Measurements from ENCODE around the gene DUSP12.

The DUSP12 gene

GRCh38 chr1:161782886-161783285 lies 33.3 kb downstream of the DUSP12 start:
- Histone ChIP-seq H3K9ac (no peak overlapping the region), H3K27me3 (no peaks in the 10 kb centered on the region), H3K27ac (no peak overlapping the region), H4K20me1 (peaks cover 21% of the 10 kb centered on the region), H3K4me2 (no peak overlapping the region), H3K36me3 (peaks cover 65% of the 10 kb centered on the region), H3K9me3 (no peaks in the 10 kb centered on the region), H3K4me3 (no peak overlapping the region), H3K4me1 (peaks cover 16% of the 10 kb centered on the region)
- no peak for TF ChIP-seq Cebpa-rat (IDR thresholded peaks at IDR 0.05)

GRCh38 chr1:161784968-161785367 lies 35.4 kb downstream of the DUSP12 start:
- H3K9ac ChIP-seq, result no peak overlapping the region
- H3K9me3 ChIP-seq, result no peaks in the 10 kb centered on the region
- H3K4me1 ChIP-seq, result no peaks in the 10 kb centered on the region
- no peak overlapping the region for H3K4me3 ChIP-seq
- no peak overlapping the region for H3K27ac ChIP-seq
- H3K27me3 ChIP-seq, result no peaks in the 10 kb centered on the region
- TF ChIP-seq Cebpa-rat (IDR thresholded peaks at IDR 0.05), result no peak
- no peaks in the 10 kb centered on the region; the same call in 1 of the 2 replicates for H4K20me1 ChIP-seq
- no peak overlapping the region for H3K4me2 ChIP-seq
- H3K36me3 ChIP-seq, result peaks cover 66% of the 10 kb centered on the region

GRCh38 chr1:161787355-161787754 lies 37.8 kb downstream of the DUSP12 start:
- Histone ChIP-seq H3K4me1 (no peaks in the 10 kb centered on the region), H3K9me3 (no peaks in the 10 kb centered on the region), H3K27me3 (no peaks in the 10 kb centered on the region), H3K4me3 (no peak overlapping the region), H4K20me1 (peaks cover 9% of the 10 kb centered on the region; the same call in 1 of the 2 replicates), H3K4me2 (no peak overlapping the region), H3K27ac (no peak overlapping the region), H3K9ac (no peak overlapping the region), H3K36me3 (peaks cover 72% of the 10 kb centered on the region)
- TF ChIP-seq Cebpa-rat (IDR thresholded peaks at IDR 0.05), result no peak

- TF ChIP-seq Cebpa-rat (IDR thresholded peaks at IDR 0.05), result no peak
- Histone ChIP-seq H3K27ac (no peak overlapping the region), H3K4me2 (no peak overlapping the region), H3K9ac (no peak overlapping the region), H3K4me3 (no peak overlapping the region), H3K36me3 (peaks cover 74% of the 10 kb centered on the region), H4K20me1 (peaks cover 9% of the 10 kb centered on the region; the same call in 1 of the 2 replicates), H3K4me1 (no peaks in the 10 kb centered on the region), H3K9me3 (no peaks in the 10 kb centered on the region), H3K27me3 (no peaks in the 10 kb centered on the region)
Measured at GRCh38 chr1:161790587-161791317, 41.2 kb downstream of the DUSP12 start.

GRCh38 chr1:161791904-161792655 lies 42.5 kb downstream of the DUSP12 start:
- Histone ChIP-seq H4K20me1 (peaks cover 9% of the 10 kb centered on the region; the same call in 1 of the 2 replicates), H3K36me3 (peaks cover 75% of the 10 kb centered on the region), H3K4me3 (no peak overlapping the region), H3K4me2 (no peak overlapping the region), H3K9ac (no peak overlapping the region), H3K9me3 (no peaks in the 10 kb centered on the region), H3K27me3 (no peaks in the 10 kb centered on the region), H3K27ac (no peak overlapping the region), H3K4me1 (no peaks in the 10 kb centered on the region)
- no peak for TF ChIP-seq Cebpa-rat (IDR thresholded peaks at IDR 0.05)

GRCh38 chr1:161792740-161793139 lies 43.2 kb downstream of the DUSP12 start:
- TF ChIP-seq Cebpa-rat (IDR thresholded peaks at IDR 0.05), result no peak
- H3K4me2 ChIP-seq, result no peak overlapping the region
- H3K27ac ChIP-seq, result no peak overlapping the region
- no peak overlapping the region for H3K9ac ChIP-seq
- H3K9me3 ChIP-seq, result no peaks in the 10 kb centered on the region
- no peaks in the 10 kb centered on the region for H3K4me1 ChIP-seq
- H4K20me1 ChIP-seq, result peaks cover 9% of the 10 kb centered on the region; the same call in 1 of the 2 replicates
- no peak overlapping the region for H3K4me3 ChIP-seq
- H3K27me3 ChIP-seq, result no peaks in the 10 kb centered on the region
- peaks cover 77% of the 10 kb centered on the region for H3K36me3 ChIP-seq

GRCh38 chr1:161799792-161800191 lies 50.2 kb downstream of the DUSP12 start:
- Histone ChIP-seq H4K20me1 (no peaks in the 10 kb centered on the region), H3K4me2 (no peak overlapping the region), H3K27ac (no peak overlapping the region), H3K4me1 (no peaks in the 10 kb centered on the region), H3K36me3 (peaks cover 80% of the 10 kb centered on the region), H3K4me3 (no peak overlapping the region), H3K9me3 (no peaks in the 10 kb centered on the region), H3K9ac (no peak overlapping the region), H3K27me3 (no peaks in the 10 kb centered on the region)
- no peak for TF ChIP-seq Cebpa-rat (IDR thresholded peaks at IDR 0.05)

- Histone ChIP-seq H3K9me3 (no peaks in the 10 kb centered on the region), H3K27me3 (no peaks in the 10 kb centered on the region), H3K4me2 (no peak overlapping the region), H4K20me1 (no peaks in the 10 kb centered on the region; the same call in 1 of the 2 replicates), H3K4me1 (no peaks in the 10 kb centered on the region), H3K36me3 (peaks cover 67% of the 10 kb centered on the region), H3K27ac (no peak overlapping the region), H3K4me3 (no peak overlapping the region), H3K9ac (no peak overlapping the region)
- TF ChIP-seq Cebpa-rat (IDR thresholded peaks at IDR 0.05), result no peak
Measured at GRCh38 chr1:161801955-161802354, 52.4 kb downstream of the DUSP12 start.

- Histone ChIP-seq H3K27me3 (no peaks in the 10 kb centered on the region), H4K20me1 (no peaks in the 10 kb centered on the region; the same call in 1 of the 2 replicates), H3K36me3 (peaks cover 62% of the 10 kb centered on the region), H3K27ac (no peak overlapping the region), H3K9me3 (no peaks in the 10 kb centered on the region), H3K9ac (no peak overlapping the region), H3K4me2 (no peak overlapping the region), H3K4me1 (no peaks in the 10 kb centered on the region), H3K4me3 (no peak overlapping the region)
- no peak for TF ChIP-seq Cebpa-rat (IDR thresholded peaks at IDR 0.05)
Measured at GRCh38 chr1:161803181-161803580, 53.6 kb downstream of the DUSP12 start.
